Smooth muscle cell (in vitro differentiated cells): ENCODE measurements around the gene ALK. TPM values are rescaled to one million over a fixed set of nuclear protein-coding genes. Genes with fewer than 3 reads are reported as not detected.

ENCODE experiments used
- DNase-seq: peaks from one replicate; lab custom pipeline; 2025; ENCODE audit not compliant: unreplicated experiment; lab: John Stamatoyannopoulos, UW
- H2AFZ ChIP-seq: fragments of 200-600 bp; sonication (generic); 2 replicates; pipeline ENCODE4 v1.6.0; 2016; ENCODE audit warnings: antibody characterized with exemption, low read depth, mild to moderate bottlenecking
- H3F3A ChIP-seq: fragments of 200-600 bp; sonication (generic); 2 replicates; pipeline ENCODE4 v1.6.0; 2017; ENCODE audit warnings: antibody characterized with exemption, low read depth
- H3K27ac ChIP-seq: fragments of 200-600 bp; sonication (generic); 2 replicates; pipeline ENCODE4 v1.5.1; 2016; ENCODE audit warnings: low read depth, mild to moderate bottlenecking
- H3K27me3 ChIP-seq: fragments of 200-600 bp; sonication (generic); 2 replicates; pipeline ENCODE4 v1.6.1; 2016; ENCODE audit warnings: low read depth, mild to moderate bottlenecking
- H3K36me3 ChIP-seq: fragments of 200-600 bp; sonication (generic); 2 replicates; pipeline ENCODE4 v1.5.1; 2016; ENCODE audit warnings: low read depth
- H3K4me1 ChIP-seq: fragments of 200-600 bp; sonication (generic); 2 replicates; pipeline ENCODE4 v1.5.1; 2016; ENCODE audit warnings: low read depth
- H3K4me2 ChIP-seq: fragments of 200-600 bp; sonication (generic); 2 replicates; pipeline ENCODE4 v1.6.0; 2016; ENCODE audit warnings: mild to moderate bottlenecking
- H3K4me3 ChIP-seq: fragments of 200-600 bp; sonication (generic); 2 replicates; pipeline ENCODE4 v1.5.1; 2016; ENCODE audit warnings: mild to moderate bottlenecking
- H3K79me2 ChIP-seq: fragments of 200-600 bp; sonication (generic); 2 replicates; pipeline ENCODE4 v1.6.0; 2016; ENCODE audit warnings: low read depth, mild to moderate bottlenecking
- H3K9ac ChIP-seq: fragments of 200-600 bp; sonication (generic); 2 replicates; pipeline ENCODE4 v1.6.0; 2016; ENCODE audit warnings: low read depth
- H3K9me3 ChIP-seq: fragments of 200-600 bp; sonication (generic); replicated peaks from 2 replicates; pipeline ENCODE4 v1.5.1; 2016; ENCODE audit warnings: low read depth
- H4K20me1 ChIP-seq: fragments of 200-600 bp; sonication (generic); 2 replicates; pipeline ENCODE4 v1.6.0; 2016; ENCODE audit warnings: low read depth
- WGBS: methylation state at CpG from one replicate; pipeline ENCODE4 v1.1.7; 2016; ENCODE audit warnings: low lambda C conversion rate; 5-methylcytosine and 5-hydroxymethylcytosine counted together
- polyA plus RNA-seq: library from polyadenylated mRNA; unstranded; fragments of >200 nt; fragmentation: Nextera tagmentation; extraction: Ambion mirVana; gene quantifications from 2 replicates; pipeline ENCODE4 v1.2.1, GENCODE V29; 2016
- total RNA-seq: library from RNA; depleted of rRNA; stranded (reverse); fragments of >200 nt; gene quantifications from 2 replicates; pipeline ENCODE4 v1.2.3, GENCODE V29; 2014
- TF ChIP-seq, protein P1 (sequence below): fragments of 200-600 bp; sonication (generic); IDR thresholded peaks from 2 replicates; pipeline ENCODE4 v1.5.1; 2017; ENCODE audit warnings: borderline replicate concordance, mild to moderate bottlenecking, antibody characterized with exemption; ENCODE audit not compliant: insufficient read depth, poor library complexity, severe bottlenecking

Gene ALK
- total and polyA plus RNA-seq, 2 experiments from 2014 or later = 0.13 to 0.19 TPM

DNA sequence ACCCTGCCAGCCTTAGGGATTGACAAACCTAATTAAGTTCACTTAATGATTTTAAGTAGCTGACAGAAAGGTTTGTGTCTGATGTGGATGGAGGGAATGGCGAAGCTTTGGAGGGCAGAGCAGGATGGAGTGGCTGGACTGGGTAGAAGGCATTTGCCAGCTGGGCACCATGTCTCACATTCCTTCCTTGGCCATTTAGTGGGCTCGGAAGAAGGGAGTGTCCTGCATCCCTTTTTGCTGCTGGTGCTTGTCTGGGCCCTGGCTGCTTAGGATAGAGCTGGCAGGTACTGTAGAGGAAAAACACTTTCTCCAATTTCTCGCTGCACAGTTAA, 639.5 kb downstream of the ALK start:
- no peak for DNase-seq
- peak overlapping the region; percentile 32 for H3K4me2 ChIP-seq
- no peak overlapping the region for H3K27ac ChIP-seq
- H3K27me3 ChIP-seq = peaks cover 26% of the 10 kb centered on the region
- no peak overlapping the region for H3K9ac ChIP-seq
- H2AFZ ChIP-seq = no peak overlapping the region
- TF ChIP-seq, protein P1, sequence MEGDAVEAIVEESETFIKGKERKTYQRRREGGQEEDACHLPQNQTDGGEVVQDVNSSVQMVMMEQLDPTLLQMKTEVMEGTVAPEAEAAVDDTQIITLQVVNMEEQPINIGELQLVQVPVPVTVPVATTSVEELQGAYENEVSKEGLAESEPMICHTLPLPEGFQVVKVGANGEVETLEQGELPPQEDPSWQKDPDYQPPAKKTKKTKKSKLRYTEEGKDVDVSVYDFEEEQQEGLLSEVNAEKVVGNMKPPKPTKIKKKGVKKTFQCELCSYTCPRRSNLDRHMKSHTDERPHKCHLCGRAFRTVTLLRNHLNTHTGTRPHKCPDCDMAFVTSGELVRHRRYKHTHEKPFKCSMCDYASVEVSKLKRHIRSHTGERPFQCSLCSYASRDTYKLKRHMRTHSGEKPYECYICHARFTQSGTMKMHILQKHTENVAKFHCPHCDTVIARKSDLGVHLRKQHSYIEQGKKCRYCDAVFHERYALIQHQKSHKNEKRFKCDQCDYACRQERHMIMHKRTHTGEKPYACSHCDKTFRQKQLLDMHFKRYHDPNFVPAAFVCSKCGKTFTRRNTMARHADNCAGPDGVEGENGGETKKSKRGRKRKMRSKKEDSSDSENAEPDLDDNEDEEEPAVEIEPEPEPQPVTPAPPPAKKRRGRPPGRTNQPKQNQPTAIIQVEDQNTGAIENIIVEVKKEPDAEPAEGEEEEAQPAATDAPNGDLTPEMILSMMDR = no peak
- no peaks in the 10 kb centered on the region for H4K20me1 ChIP-seq
- 92% methylated on average over 3 of the region's 3 CpGs for WGBS
- H3K4me3 ChIP-seq = no peak overlapping the region
- no peaks in the 10 kb centered on the region for H3K36me3 ChIP-seq
- no peaks in the 10 kb centered on the region for H3K79me2 ChIP-seq
- peaks cover 6% of the 10 kb centered on the region for H3K4me1 ChIP-seq
- H3K9me3 ChIP-seq = no peaks in the 10 kb centered on the region
- no peaks in the 10 kb centered on the region for H3F3A ChIP-seq

DNA sequence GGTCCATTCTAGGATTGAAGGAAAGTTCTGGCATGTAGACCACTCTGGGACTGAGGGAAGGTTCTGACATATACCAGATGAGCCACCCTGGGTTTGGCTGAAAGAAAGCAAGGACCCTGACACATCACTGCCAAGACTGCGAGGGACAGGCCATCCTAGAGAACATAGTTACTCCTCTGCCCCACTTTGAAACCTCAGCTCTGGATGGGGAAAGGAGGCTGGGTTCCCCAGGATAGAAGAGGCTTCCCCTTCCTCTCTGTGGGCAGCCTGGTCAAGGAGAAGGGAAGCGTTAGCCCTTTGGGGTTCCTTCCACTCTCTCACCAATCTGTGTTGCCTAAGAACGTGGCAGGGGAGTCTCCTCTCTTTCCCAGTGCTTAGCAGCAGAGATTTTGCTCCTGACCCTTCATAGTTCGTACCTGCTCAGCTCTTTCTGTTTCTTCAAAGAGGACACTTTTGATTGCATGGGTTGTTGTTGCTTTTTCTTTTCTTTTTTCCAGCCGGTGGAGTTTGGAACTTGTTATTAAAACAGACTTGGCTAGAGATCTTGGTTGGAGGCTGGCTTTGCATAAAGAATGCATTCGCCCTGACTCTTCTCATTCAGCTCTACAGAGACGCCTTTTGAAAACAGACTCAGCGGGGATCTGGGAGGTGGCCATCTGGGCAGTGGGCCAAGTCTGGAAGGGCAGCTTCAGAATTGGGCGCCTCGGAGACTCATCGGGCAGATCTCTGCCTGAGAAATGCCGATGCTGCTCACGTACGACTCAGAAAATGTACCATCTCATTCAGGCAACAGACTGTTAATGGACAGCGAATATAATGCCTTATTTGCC, 640.1 kb downstream of the ALK start:
- Histone ChIP-seq H2AFZ (no peak overlapping the region), H4K20me1 (no peaks in the 10 kb centered on the region), H3K27ac (no peak overlapping the region), H3K9me3 (no peaks in the 10 kb centered on the region), H3K4me3 (no peak overlapping the region), H3F3A (no peaks in the 10 kb centered on the region), H3K4me2 (peak overlapping the region; percentile 32), H3K27me3 (peaks cover 26% of the 10 kb centered on the region), H3K9ac (no peak overlapping the region), H3K36me3 (no peaks in the 10 kb centered on the region), H3K4me1 (peaks cover 6% of the 10 kb centered on the region), H3K79me2 (no peaks in the 10 kb centered on the region)
- TF ChIP-seq, protein P1 = no peak
- WGBS = 63% methylated on average over 15 of the region's 15 CpGs
- no peak for DNase-seq

DNA sequence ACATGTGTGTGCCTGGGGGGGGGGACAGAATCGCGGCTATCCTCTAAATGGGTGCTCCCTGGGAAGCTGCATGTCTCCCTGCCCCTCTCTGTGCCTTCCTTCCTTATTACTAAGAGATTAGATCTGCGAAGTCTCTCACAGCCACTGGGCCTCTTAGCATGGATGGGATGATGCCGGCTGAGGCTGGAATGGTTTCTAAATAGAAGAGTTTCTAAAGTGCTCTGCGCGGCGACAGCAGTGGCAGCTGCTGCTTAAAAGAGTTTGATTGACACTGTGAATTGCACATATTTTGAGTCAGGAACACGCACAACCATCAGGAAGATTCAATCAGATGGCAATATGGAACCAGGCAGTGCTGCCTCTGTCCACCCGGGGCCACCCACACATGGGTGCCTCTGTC, 642.4 kb downstream of the ALK start:
- 89% methylated on average over 9 of the region's 9 CpGs for WGBS
- Histone ChIP-seq H4K20me1 (no peaks in the 10 kb centered on the region), H3K4me3 (no peak overlapping the region), H3K9me3 (no peaks in the 10 kb centered on the region), H3K4me1 (peaks cover 6% of the 10 kb centered on the region), H3K27me3 (peaks cover 34% of the 10 kb centered on the region), H2AFZ (no peak overlapping the region), H3K79me2 (no peaks in the 10 kb centered on the region), H3F3A (no peaks in the 10 kb centered on the region), H3K27ac (no peak overlapping the region), H3K4me2 (no peak overlapping the region), H3K36me3 (no peaks in the 10 kb centered on the region), H3K9ac (no peak overlapping the region)
- DNase-seq = no peak
- TF ChIP-seq, protein P1 = no peak

DNA sequence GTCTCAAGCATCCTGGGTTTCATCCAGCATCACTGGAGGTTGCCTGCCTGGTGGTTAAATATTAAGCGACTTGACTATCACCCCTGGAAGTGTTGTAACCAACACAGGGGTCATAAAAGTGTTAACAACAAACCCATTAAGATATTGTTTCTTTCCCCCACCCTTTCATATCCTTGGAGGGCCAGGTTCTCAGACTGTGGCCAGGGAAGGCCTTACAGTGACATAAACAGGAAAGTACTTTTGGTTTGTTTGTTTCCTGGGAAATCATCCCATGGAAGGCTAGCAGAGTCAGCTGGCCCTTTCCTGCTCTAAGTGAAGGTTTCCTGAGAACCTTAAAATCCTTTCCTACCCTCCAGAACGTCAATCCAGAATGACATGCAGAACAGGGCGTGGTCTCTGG, 645.2 kb downstream of the ALK start:
- H3K4me1 ChIP-seq = no peaks in the 10 kb centered on the region
- no peak overlapping the region for H3K4me3 ChIP-seq
- peaks cover 30% of the 10 kb centered on the region for H3K27me3 ChIP-seq
- no peak overlapping the region for H2AFZ ChIP-seq
- H3K36me3 ChIP-seq = no peaks in the 10 kb centered on the region
- H3K9me3 ChIP-seq = no peaks in the 10 kb centered on the region
- no peak overlapping the region for H3K27ac ChIP-seq
- no peaks in the 10 kb centered on the region for H4K20me1 ChIP-seq
- no peak overlapping the region for H3K9ac ChIP-seq
- DNase-seq = no peak
- TF ChIP-seq, protein P1 = no peak
- no peaks in the 10 kb centered on the region for H3F3A ChIP-seq
- WGBS = 77% methylated on average over 3 of the region's 3 CpGs
- no peak overlapping the region for H3K4me2 ChIP-seq
- H3K79me2 ChIP-seq = no peaks in the 10 kb centered on the region
